ENCODE measurements around the gene CD83. TPM values are rescaled to one million over a fixed set of nuclear protein-coding genes. Genes with fewer than 3 reads are reported as not detected.

The CD83 gene
- total and polyA plus RNA-seq, 2 experiments from 2014 or later = 6.2 to 6.6 TPM

- Histone ChIP-seq H3K9me2 (replicated peaks; ENCODE audit: insufficient read depth) (no peaks in the 10 kb centered on the region), H2AFZ (no peak overlapping the region), H4K20me1 (ENCODE audit: insufficient read depth, poor library complexity, severe bottlenecking) (no peaks in the 10 kb centered on the region), H3K79me2 (no peaks in the 10 kb centered on the region), H3K4me3 (no peak overlapping the region), H3K27me3 (no peaks in the 10 kb centered on the region), H3K36me3 (replicated peaks; ENCODE audit: insufficient read depth, low read depth) (no peaks in the 10 kb centered on the region), H3K27ac (no peak overlapping the region), H3K4me2 (no peak overlapping the region), H3K9me3 (ENCODE audit: low read depth) (no peaks in the 10 kb centered on the region), H3K4me1 (ENCODE audit: insufficient read depth) (no peaks in the 10 kb centered on the region)
- WGBS (ENCODE audit: low lambda C conversion rate, missing lambda C conversion rate) = 81% methylated on average over 14 of the region's 14 CpGs
- no peak for TF ChIP-seq CTCF (IDR thresholded peaks at IDR 0.05; ENCODE audit: poor library complexity)
- TF ChIP-seq EZH2 (IDR thresholded peaks at IDR 0.05; ENCODE audit: borderline replicate concordance) = no peak
- TF ChIP-seq EZH2phosphoT487 (IDR thresholded peaks at IDR 0.05; ENCODE audit: low read depth, severe bottlenecking, unreplicated experiment) = no peak
- no peak for DNase-seq (ENCODE audit: low spot score)
Observed at GRCh38 chr6:14108571-14109410, 8.8 kb upstream of the CD83 start.

- 87% methylated on average over 4 of the region's 4 CpGs for WGBS (ENCODE audit: low lambda C conversion rate, missing lambda C conversion rate)
- no peak overlapping the region for H3K27ac ChIP-seq
Observed at GRCh38 chr6:14109411-14109826, 8.2 kb upstream of the CD83 start.

GRCh38 chr6:14110001-14110818 lies 7.4 kb upstream of the CD83 start:
- H3K4me3 ChIP-seq = no peak overlapping the region
- TF ChIP-seq EZH2 (IDR thresholded peaks at IDR 0.05; ENCODE audit: borderline replicate concordance) (no peak), EZH2phosphoT487 (IDR thresholded peaks at IDR 0.05; ENCODE audit: low read depth, severe bottlenecking, unreplicated experiment) (no peak)
- WGBS (ENCODE audit: low lambda C conversion rate, missing lambda C conversion rate) = 90% methylated on average over 11 of the region's 11 CpGs

More at GRCh38 chr6:14109411-14109826, 8.2 kb upstream of the CD83 start:
- no peak overlapping the region for H3K4me2 ChIP-seq
- no peaks in the 10 kb centered on the region for H3K27me3 ChIP-seq
- H3K9me3 ChIP-seq (ENCODE audit: low read depth) = no peaks in the 10 kb centered on the region
- TF ChIP-seq EZH2 (IDR thresholded peaks at IDR 0.05; ENCODE audit: borderline replicate concordance) (no peak), CTCF (IDR thresholded peaks at IDR 0.05; ENCODE audit: poor library complexity) (no peak), EZH2phosphoT487 (IDR thresholded peaks at IDR 0.05; ENCODE audit: low read depth, severe bottlenecking, unreplicated experiment) (no peak)
- no peaks in the 10 kb centered on the region for H3K9me2 ChIP-seq (replicated peaks; ENCODE audit: insufficient read depth)
- no peaks in the 10 kb centered on the region for H3K79me2 ChIP-seq
- no peaks in the 10 kb centered on the region for H3K36me3 ChIP-seq (replicated peaks; ENCODE audit: insufficient read depth, low read depth)
- H3K4me1 ChIP-seq (ENCODE audit: insufficient read depth) = no peaks in the 10 kb centered on the region
- no peak overlapping the region for H3K4me3 ChIP-seq
- DNase-seq (ENCODE audit: low spot score) = no peak
- no peaks in the 10 kb centered on the region for H4K20me1 ChIP-seq (ENCODE audit: insufficient read depth, poor library complexity, severe bottlenecking)
- no peak overlapping the region for H2AFZ ChIP-seq

More at GRCh38 chr6:14110001-14110818, 7.4 kb upstream of the CD83 start:
- Histone ChIP-seq H2AFZ (no peak overlapping the region), H3K27ac (no peak overlapping the region), H3K36me3 (replicated peaks; ENCODE audit: insufficient read depth, low read depth) (no peaks in the 10 kb centered on the region), H4K20me1 (ENCODE audit: insufficient read depth, poor library complexity, severe bottlenecking) (no peaks in the 10 kb centered on the region), H3K9me3 (ENCODE audit: low read depth) (no peaks in the 10 kb centered on the region), H3K4me2 (no peak overlapping the region), H3K27me3 (no peaks in the 10 kb centered on the region), H3K4me1 (ENCODE audit: insufficient read depth) (no peaks in the 10 kb centered on the region), H3K79me2 (no peaks in the 10 kb centered on the region), H3K9me2 (replicated peaks; ENCODE audit: insufficient read depth) (no peaks in the 10 kb centered on the region)
- DNase-seq (ENCODE audit: low spot score) = no peak

Measured in hepatocyte (in vitro differentiated cells).